A549 (cell line): ENCODE results near the gene EBNA1BP2. TPM values are rescaled to one million over a fixed set of nuclear protein-coding genes. Genes with fewer than 3 reads are reported as not detected.

Experiments
- ATAC-seq, 2 experiments: fragments of 200-7000 bp in 1 of 2; fragments of >200 bp in 1 of 2; cut with Nextera tagmentation in 1 of 2; cut with Tn5 transposase in 1 of 2; 3 replicates each; pipeline versions ENCODE4 v1.8.0 to v1.9.1; 2018 to 2020; ENCODE audit warnings: mild to moderate bottlenecking in 1 of 2, moderate library complexity in 1 of 2
- CTCF ChIA-PET: fragments of 300-600 bp; sonication (Branson Sonifier 250); formaldehyde crosslinking; extraction: SDS; loops from one replicate; lab custom pipeline; 2021; ENCODE audit warnings: antibody characterized with exemption, inconsistent platforms; lab: Yijun Ruan, JAX
- POLR2A ChIA-PET: fragments of 350-600 bp; formaldehyde crosslinking; extraction: SDS; loops from one replicate; lab custom pipeline; 2021; ENCODE audit warnings: antibody characterized with exemption, inconsistent platforms; lab: Yijun Ruan, JAX
- DNase-seq, 2 experiments: peaks; one replicate each; pipeline versions ENCODE4 v3.0.0 to v3.0.0-alpha.2; 2011 to 2016; ENCODE audit warnings: low read depth in 1 of 2, low spot score in 1 of 2
- FAIRE-seq: peaks from 2 replicates; lab custom pipeline; 2011; peaks lifted over from hg19 to GRCh38; lab: Jason Lieb, UNC
- H3K27ac ChIP-seq, 2 experiments: fragments of >200 bp; sonication (Bioruptor Twin); formaldehyde crosslinking; 3 replicates each; pipeline ENCODE4 v1.5.1; 2016 to 2017
- H3K4me1 ChIP-seq: fragments of >200 bp; sonication (Bioruptor Twin); formaldehyde crosslinking; 3 replicates; pipeline ENCODE4 v1.6.1; 2016
- H3K4me2 ChIP-seq: fragments of >200 bp; sonication (Bioruptor Twin); formaldehyde crosslinking; 3 replicates; pipeline ENCODE4 v1.6.1; 2016
- H3K4me3 ChIP-seq: fragments of >200 bp; sonication (Bioruptor Twin); formaldehyde crosslinking; 3 replicates; pipeline ENCODE4 v1.5.1; 2016
- H3K9me3 ChIP-seq: fragments of >200 bp; sonication (Bioruptor Twin); formaldehyde crosslinking; 3 replicates; pipeline ENCODE4 v1.6.1; 2016
- CEBPB ChIP-seq, 2 experiments: fragments of >200 bp in 1 of 2; sonication (Bioruptor Twin) in 1 of 2; formaldehyde crosslinking in 1 of 2; IDR thresholded peaks; 2 replicates each; pipeline ENCODE4 v1.6.1; 2012 to 2016
- EHF ChIP-seq: fragments of 250-450 bp; sonication (Bioruptor Pico); IDR thresholded peaks from 2 replicates; pipeline ENCODE4 v1.5.0; 2020; ENCODE audit warnings: mild to moderate bottlenecking
- EHMT2 ChIP-seq: fragments of 200-600 bp; sonication (generic); IDR thresholded peaks from 2 replicates; pipeline ENCODE4 v1.6.1; 2016; ENCODE audit warnings: antibody characterized with exemption, low read depth, mild to moderate bottlenecking, moderate library complexity
- ELK1 ChIP-seq: fragments of 150-350 bp; IDR thresholded peaks from 2 replicates; pipeline ENCODE4 v1.6.1; 2014; ENCODE audit warnings: low read depth, mild to moderate bottlenecking, low read length
- EP300 ChIP-seq, 2 experiments: fragments of >200 bp; sonication (Bioruptor Twin); formaldehyde crosslinking; IDR thresholded peaks; 2 replicates in 1 of 2; 3 replicates in 1 of 2; pipeline ENCODE4 v1.6.1; 2016 to 2017
- ESRRA ChIP-seq: fragments of 150-350 bp; IDR thresholded peaks from 2 replicates; pipeline ENCODE4 v1.6.1; 2014; ENCODE audit warnings: mild to moderate bottlenecking, low read length, borderline replicate concordance
- HDAC2 ChIP-seq: fragments of 200-600 bp; sonication (generic); IDR thresholded peaks from 2 replicates; pipeline ENCODE4 v1.6.1; 2016
- HOXB13 ChIP-seq: fragments of 250-450 bp; sonication (Bioruptor Pico); IDR thresholded peaks from 2 replicates; pipeline ENCODE4 v1.5.0; 2020; ENCODE audit warnings: low read depth, mild to moderate bottlenecking, moderate library complexity
- HOXB5 ChIP-seq: fragments of 250-450 bp; sonication (Bioruptor Pico); IDR thresholded peaks from 2 replicates; pipeline ENCODE4 v1.5.0; 2020; ENCODE audit warnings: mild to moderate bottlenecking, moderate library complexity
- JUN ChIP-seq, 2 experiments: fragments of >200 bp; sonication (Bioruptor Twin); formaldehyde crosslinking; IDR thresholded peaks; 2 replicates in 1 of 2; 3 replicates in 1 of 2; pipeline ENCODE4 v1.6.1; 2016 to 2017
- KDM5A ChIP-seq: fragments of 200-600 bp; sonication (generic); IDR thresholded peaks from 2 replicates; pipeline ENCODE4 v1.6.1; 2016; ENCODE audit warnings: antibody characterized with exemption, mild to moderate bottlenecking
- MAFK ChIP-seq: fragments of 450-650 bp; IDR thresholded peaks from 2 replicates; pipeline ENCODE4 v1.6.1; 2014; ENCODE audit not compliant: partially characterized antibody
- MAZ ChIP-seq: fragments of 150-350 bp; IDR thresholded peaks from 2 replicates; pipeline ENCODE4 v1.6.1; 2014; ENCODE audit warnings: antibody characterized with exemption, low read depth, low read length, borderline replicate concordance
- NFE2L2 ChIP-seq: fragments of 150-350 bp; conservative IDR thresholded peaks from 2 replicates; pipeline ENCODE4 v1.6.1; 2014; ENCODE audit warnings: low read length
- NR3C1 ChIP-seq: fragments of >200 bp; sonication (Bioruptor Twin); formaldehyde crosslinking; IDR thresholded peaks from 3 replicates; pipeline ENCODE4 v1.6.1; 2017
- PHF8 ChIP-seq: fragments of 200-600 bp; sonication (generic); IDR thresholded peaks from 2 replicates; pipeline ENCODE4 v1.6.1; 2016; ENCODE audit warnings: low read depth, mild to moderate bottlenecking, antibody characterized with exemption, moderate library complexity, borderline replicate concordance
- POLR2A ChIP-seq: IDR thresholded peaks from 2 replicates; pipeline ENCODE4 v1.6.1; 2012; ENCODE audit warnings: mild to moderate bottlenecking, low read length
- RAD21 ChIP-seq, 2 experiments: fragments of >200 bp in 1 of 2; sonication (Bioruptor Twin) in 1 of 2; formaldehyde crosslinking in 1 of 2; IDR thresholded peaks in 1 of 2; conservative IDR thresholded peaks in 1 of 2; 2 replicates in 1 of 2; 3 replicates in 1 of 2; pipeline ENCODE4 v1.6.1; 2012 to 2018; ENCODE audit warnings: inconsistent platforms in 1 of 2
- RCOR1 ChIP-seq: fragments of 150-350 bp; IDR thresholded peaks from 2 replicates; pipeline ENCODE4 v1.6.1; 2014; ENCODE audit warnings: antibody characterized with exemption, low read length, low read depth
- RFX5 ChIP-seq: fragments of 450-650 bp; IDR thresholded peaks from 2 replicates; pipeline ENCODE4 v1.7.1; 2014; ENCODE audit warnings: antibody characterized with exemption, mild to moderate bottlenecking, moderate library complexity
- RNF2 ChIP-seq: fragments of 200-600 bp; sonication (generic); IDR thresholded peaks from 2 replicates; pipeline ENCODE4 v1.6.1; 2016; ENCODE audit warnings: low read depth, mild to moderate bottlenecking, antibody characterized with exemption, moderate library complexity, borderline replicate concordance
- TFCP2L1 ChIP-seq: fragments of 250-450 bp; sonication (Bioruptor Pico); IDR thresholded peaks from 2 replicates; pipeline ENCODE4 v1.5.0; 2021; ENCODE audit warnings: mild to moderate bottlenecking
- ZFP36 ChIP-seq: fragments of 450-650 bp; IDR thresholded peaks from 2 replicates; pipeline ENCODE4 v1.6.1; 2014; ENCODE audit warnings: borderline replicate concordance; ENCODE audit not compliant: partially characterized antibody
- WGBS: methylation state at CpG from one replicate; pipeline ENCODE4 v1.1.6; 2017; ENCODE audit errors: missing lambda C conversion rate; 5-methylcytosine and 5-hydroxymethylcytosine counted together
- polyA plus RNA-seq, 4 experiments: library from polyadenylated mRNA; depleted of rRNA in 3 of 4; stranded (reverse); fragments of >200 nt; fragmentation: RNase III in 1 of 4; extraction: RNeasy Plus Mini Kit Qiagen cat#74134 plus additional on column Dnase treatment in 1 of 4; gene quantifications; 2 replicates in 3 of 4; 3 replicates in 1 of 4; pipeline ENCODE4 v1.2.3, GENCODE V29; 2011 to 2017
- TF ChIP-seq, protein P1 (sequence below): fragments of 200-600 bp; sonication (generic); IDR thresholded peaks from 2 replicates; pipeline ENCODE4 v1.6.1; 2016; ENCODE audit warnings: antibody characterized with exemption, mild to moderate bottlenecking, moderate library complexity

Gene EBNA1BP2
- polyA plus RNA-seq, 2 of the 4 experiments (the other 2 are of a cell fraction), result 109 to 151 TPM

DNA sequence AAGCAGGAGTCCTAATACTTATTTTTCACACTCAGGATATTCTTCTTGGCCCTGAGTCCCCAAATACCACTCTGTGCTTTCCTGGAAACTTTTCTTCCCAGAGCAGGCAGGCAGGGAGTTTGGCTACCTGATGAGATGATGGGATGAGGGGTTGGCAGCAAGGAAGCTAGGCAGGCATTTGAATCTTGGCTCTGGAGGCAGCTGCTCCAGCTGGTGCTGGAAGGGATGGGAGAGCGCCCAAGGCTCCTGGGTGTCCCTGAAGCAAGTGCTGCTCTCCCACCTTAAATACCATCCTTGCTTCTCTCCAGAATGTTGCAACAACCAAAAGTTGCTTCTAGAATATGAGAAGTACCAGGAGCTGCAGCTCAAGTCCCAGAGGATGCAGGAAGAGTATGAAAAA lies 49.7 kb upstream of the EBNA1BP2 start:
- ATAC-seq, result no peak
- 100% methylated on average over 1 of the region's 1 CpG for WGBS

DNA sequence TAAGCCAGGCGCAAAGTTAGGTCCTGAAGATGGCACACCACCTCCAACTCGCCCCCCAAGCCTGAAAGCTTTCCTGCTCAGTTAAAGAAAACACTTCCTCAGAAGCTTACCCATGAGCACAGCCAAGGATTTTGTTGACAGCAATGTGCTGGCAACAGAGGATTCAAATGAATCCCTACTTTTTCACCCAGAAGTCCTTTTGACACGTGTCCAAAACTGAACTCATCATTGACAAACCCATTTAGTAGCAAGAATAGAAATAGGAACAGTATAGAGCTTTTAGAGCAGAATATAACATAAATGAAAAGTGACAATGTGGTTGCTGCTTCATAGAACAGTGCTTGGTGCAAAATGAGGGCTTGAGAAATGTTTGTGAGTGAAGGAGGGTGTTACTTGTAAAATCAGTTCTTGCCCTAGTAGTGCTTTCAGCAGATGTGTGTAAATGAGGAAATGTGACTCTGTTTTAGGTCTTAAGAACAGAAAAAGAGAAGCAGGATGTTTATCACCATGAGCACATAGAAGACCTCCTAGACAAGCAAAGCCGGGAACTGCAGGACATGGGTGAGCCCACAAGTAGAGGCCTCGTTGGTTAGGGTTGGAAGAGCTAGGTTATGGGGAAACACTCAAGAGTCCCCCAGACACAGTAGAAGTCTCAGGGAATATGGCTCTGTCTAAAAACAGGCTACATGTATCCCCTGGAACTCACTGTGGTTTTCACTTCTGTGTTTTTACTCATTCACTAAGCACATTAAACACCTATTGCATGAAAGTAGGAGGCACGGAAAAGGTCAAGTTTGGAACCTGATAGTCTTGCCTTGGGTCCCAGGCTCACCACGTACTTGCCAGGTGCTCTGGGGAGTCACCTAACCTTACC lies 49.1 kb upstream of the EBNA1BP2 start:
- FAIRE-seq, result no peak
- ChIA-PET POLR2A (no interaction called here), CTCF (interaction anchor here (0.6 to 0.7 kb wide), 2 partner anchors 142 to 328 kb away, joined by 4 to 5 read pairs; no protein-coding TSS in a partner anchor)
- no peak for DNase-seq
- Histone ChIP-seq H3K4me1 (no peaks in the 10 kb centered on the region), H3K9me3 (no peaks in the 10 kb centered on the region), H3K27ac (no peak overlapping the region), H3K4me2 (no peak overlapping the region), H3K4me3 (no peak overlapping the region)
- no peak for ATAC-seq
- TF ChIP-seq RNF2, result no peak
- no peak for TF ChIP-seq MAZ
- TF ChIP-seq NFE2L2, result no peak
- no peak for TF ChIP-seq RFX5
- TF ChIP-seq MAFK, result no peak
- TF ChIP-seq HDAC2, result no peak
- TF ChIP-seq EHF (CRISPR knock-in tag), result no peak
- TF ChIP-seq, protein P1, sequence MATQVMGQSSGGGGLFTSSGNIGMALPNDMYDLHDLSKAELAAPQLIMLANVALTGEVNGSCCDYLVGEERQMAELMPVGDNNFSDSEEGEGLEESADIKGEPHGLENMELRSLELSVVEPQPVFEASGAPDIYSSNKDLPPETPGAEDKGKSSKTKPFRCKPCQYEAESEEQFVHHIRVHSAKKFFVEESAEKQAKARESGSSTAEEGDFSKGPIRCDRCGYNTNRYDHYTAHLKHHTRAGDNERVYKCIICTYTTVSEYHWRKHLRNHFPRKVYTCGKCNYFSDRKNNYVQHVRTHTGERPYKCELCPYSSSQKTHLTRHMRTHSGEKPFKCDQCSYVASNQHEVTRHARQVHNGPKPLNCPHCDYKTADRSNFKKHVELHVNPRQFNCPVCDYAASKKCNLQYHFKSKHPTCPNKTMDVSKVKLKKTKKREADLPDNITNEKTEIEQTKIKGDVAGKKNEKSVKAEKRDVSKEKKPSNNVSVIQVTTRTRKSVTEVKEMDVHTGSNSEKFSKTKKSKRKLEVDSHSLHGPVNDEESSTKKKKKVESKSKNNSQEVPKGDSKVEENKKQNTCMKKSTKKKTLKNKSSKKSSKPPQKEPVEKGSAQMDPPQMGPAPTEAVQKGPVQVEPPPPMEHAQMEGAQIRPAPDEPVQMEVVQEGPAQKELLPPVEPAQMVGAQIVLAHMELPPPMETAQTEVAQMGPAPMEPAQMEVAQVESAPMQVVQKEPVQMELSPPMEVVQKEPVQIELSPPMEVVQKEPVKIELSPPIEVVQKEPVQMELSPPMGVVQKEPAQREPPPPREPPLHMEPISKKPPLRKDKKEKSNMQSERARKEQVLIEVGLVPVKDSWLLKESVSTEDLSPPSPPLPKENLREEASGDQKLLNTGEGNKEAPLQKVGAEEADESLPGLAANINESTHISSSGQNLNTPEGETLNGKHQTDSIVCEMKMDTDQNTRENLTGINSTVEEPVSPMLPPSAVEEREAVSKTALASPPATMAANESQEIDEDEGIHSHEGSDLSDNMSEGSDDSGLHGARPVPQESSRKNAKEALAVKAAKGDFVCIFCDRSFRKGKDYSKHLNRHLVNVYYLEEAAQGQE, result no peak
- no peak for TF ChIP-seq EHMT2
- 67% methylated on average over 7 of the region's 7 CpGs for WGBS

More for the DNA sequence above, 49.7 kb upstream of the EBNA1BP2 start:
- Histone ChIP-seq H3K27ac (no peak overlapping the region), H3K4me3 (no peak overlapping the region), H3K4me2 (no peak overlapping the region), H3K9me3 (no peaks in the 10 kb centered on the region), H3K4me1 (no peaks in the 10 kb centered on the region)
- POLR2A ChIA-PET, result no interaction called here
- FAIRE-seq (no peak), DNase-seq (no peak)
- CTCF ChIA-PET, result no interaction called here
- TF ChIP-seq PHF8 (no peak), CEBPB (IDR thresholded peaks at IDR 0.05) (no peak), NFE2L2 (no peak), ELK1 (no peak), HOXB5 (CRISPR knock-in tag) (no peak), RAD21 (conservative IDR thresholded peaks at IDR 0.05 in 1 of 2, IDR thresholded peaks at IDR 0.05 in 1 of 2) (no peak), ESRRA (no peak), NR3C1 (no peak), RCOR1 (no peak), HOXB13 (CRISPR knock-in tag) (no peak), EP300 (IDR thresholded peaks at IDR 0.05) (no peak), EHF (CRISPR knock-in tag) (no peak), POLR2A (no peak), ZFP36 (no peak), RFX5 (no peak), KDM5A (no peak), TFCP2L1 (CRISPR knock-in tag) (no peak), JUN (IDR thresholded peaks at IDR 0.05) (no peak)
